B cell (primary cell): Measurements from ENCODE around the gene ASCL2. TPM values are rescaled to one million over a fixed set of nuclear protein-coding genes. Genes with fewer than 3 reads are reported as not detected.

Experiments
- ATAC-seq: fragments of 200-7000 bp; cut with Tn5 transposase; one replicate; pipeline ENCODE4 v1.10.0; 2021; ENCODE audit warnings: low read depth, mild to moderate bottlenecking, moderate number of reproducible peaks, moderate library complexity
- CTCF ChIA-PET: fragments of 350-600 bp; sonication (Branson Sonifier 250); formaldehyde crosslinking; loops from one replicate; lab custom pipeline; 2021; ENCODE audit warnings: antibody characterized with exemption, inconsistent platforms; lab: Charles Lee
- POLR2A ChIA-PET: fragments of 350-600 bp; sonication (Branson Sonifier 250); formaldehyde crosslinking; loops from one replicate; lab custom pipeline; 2021; ENCODE audit warnings: antibody characterized with exemption; lab: Charles Lee
- DNase-seq: peaks from one replicate; pipeline ENCODE4 v3.0.0; 2013
- H2AFZ ChIP-seq: 2 replicates; pipeline ENCODE4 v1.6.1; 2012; ENCODE audit warnings: mild to moderate bottlenecking, low read depth, low read length; ENCODE audit not compliant: insufficient read depth, poor library complexity, severe bottlenecking
- H3K27ac ChIP-seq, 2 donors: 1 replicate in 1 of 2; 2 replicates in 1 of 2; pipeline ENCODE4 v1.5.1; 2012 to 2013; ENCODE audit warnings: low read length in 2 of 2, mild to moderate bottlenecking in 2 of 2, moderate library complexity in 1 of 2
- H3K27me3 ChIP-seq, 4 experiments: fragments of 200-600 bp in 1 of 4; sonication (generic) in 1 of 4; replicated peaks in 1 of 4; 1 replicate in 2 of 4; 2 replicates in 2 of 4; pipeline versions ENCODE4 v1.6.1 to v1.7.0; 2013 to 2016; ENCODE audit warnings: low read length in 3 of 4, mild to moderate bottlenecking in 2 of 4, mixed read lengths in 1 of 4, moderate library complexity in 1 of 4; ENCODE audit not compliant: insufficient read depth in 4 of 4, control insufficient read depth in 3 of 4; ENCODE audit errors: control extremely low read depth in 1 of 4
- H3K36me3 ChIP-seq, 2 experiments: replicated peaks in 1 of 2; 1 replicate in 1 of 2; 2 replicates in 1 of 2; pipeline versions ENCODE4 v1.6.1 to v1.7.1; 2013; ENCODE audit warnings: low read length in 1 of 2; ENCODE audit not compliant: insufficient read depth in 2 of 2, control insufficient read depth in 1 of 2; ENCODE audit errors: control extremely low read depth in 1 of 2, extremely low read depth in 1 of 2
- H3K4me1 ChIP-seq, 2 donors: fragments of 200-600 bp in 1 of 2; sonication (generic) in 1 of 2; 1 replicate in 1 of 2; 2 replicates in 1 of 2; pipeline versions ENCODE4 v1.5.1 to v1.6.1; 2013 to 2017; ENCODE audit warnings: low read length in 2 of 2; ENCODE audit not compliant: control insufficient read depth in 2 of 2, insufficient read depth in 2 of 2
- H3K4me2 ChIP-seq: replicated peaks from 2 replicates; pipeline ENCODE3; 2012; ENCODE audit warnings: mild to moderate bottlenecking, low read depth, low read length; ENCODE audit not compliant: poor library complexity, severe bottlenecking
- H3K4me3 ChIP-seq, 5 experiments: fragments of 200-600 bp in 1 of 5; sonication (generic) in 1 of 5; 1 replicate in 3 of 5; 2 replicates in 2 of 5; pipeline versions ENCODE4 v1.5.1 to v1.7.0; 2011 to 2016; ENCODE audit warnings: low read length in 4 of 5, mild to moderate bottlenecking in 4 of 5, low read depth in 2 of 5, control low read depth in 1 of 5, moderate library complexity in 1 of 5; ENCODE audit not compliant: insufficient read depth in 1 of 5; ENCODE audit errors: control extremely low read depth in 1 of 5, extremely low read depth in 1 of 5
- H3K79me2 ChIP-seq: fragments of 200-600 bp; sonication (generic); one replicate; pipeline ENCODE4 v1.6.0; 2016; ENCODE audit warnings: low read length; ENCODE audit not compliant: control insufficient read depth, insufficient read depth
- H3K9ac ChIP-seq: fragments of 200-600 bp; sonication (generic); 2 replicates; pipeline ENCODE4 v1.6.1; 2017; ENCODE audit warnings: mild to moderate bottlenecking, low read length, moderate library complexity
- H3K9me3 ChIP-seq, 3 donors: one replicate each; pipeline versions ENCODE4 v1.6.1 to v1.7.1; 2013; ENCODE audit warnings: low read length in 2 of 3; ENCODE audit not compliant: control insufficient read depth in 2 of 3, insufficient read depth in 1 of 3; ENCODE audit errors: control extremely low read depth in 1 of 3
- H4K20me1 ChIP-seq: 2 replicates; pipeline ENCODE4 v1.6.0; 2012; ENCODE audit warnings: mild to moderate bottlenecking, low read length; ENCODE audit not compliant: insufficient read depth, control insufficient read depth, poor library complexity, severe bottlenecking
- H3K27ac Mint-ChIP-seq: one replicate; pipeline ENCODE4 v1.8.0; 2021; ENCODE audit warnings: mixed read lengths
- H3K27me3 Mint-ChIP-seq: one replicate; pipeline ENCODE4 v1.8.0; 2021; ENCODE audit warnings: mixed read lengths
- H3K4me1 Mint-ChIP-seq: one replicate; pipeline ENCODE4 v1.8.0; 2021; ENCODE audit warnings: mixed read lengths
- H3K4me3 Mint-ChIP-seq: one replicate; pipeline ENCODE4 v1.8.0; 2021; ENCODE audit warnings: mixed read lengths
- H3K9me3 Mint-ChIP-seq: one replicate; pipeline ENCODE4 v1.8.0; 2022; ENCODE audit warnings: mixed read lengths; ENCODE audit not compliant: insufficient read depth
- CTCF ChIP-seq: fragments of 200-600 bp; IDR thresholded peaks from one replicate; pipeline ENCODE4 v1.8.0; 2022; ENCODE audit warnings: antibody characterized with exemption, mild to moderate bottlenecking
- EZH2 ChIP-seq: IDR thresholded peaks from 2 replicates; pipeline ENCODE4 v1.6.1; 2012; ENCODE audit warnings: borderline replicate concordance, low read depth, mild to moderate bottlenecking, moderate library complexity, low read length; ENCODE audit not compliant: insufficient read depth, poor library complexity, severe bottlenecking
- WGBS: methylation state at CpG from one replicate; pipeline ENCODE4 v1.1.5; 2013; ENCODE audit warnings: missing lambda C conversion rate; ENCODE audit not compliant: insufficient coverage; 5-methylcytosine and 5-hydroxymethylcytosine counted together
- intact Hi-C: fragments of 100-400 bp; cut with micrococcal nuclease; formaldehyde crosslinking; loops from one replicate; pipeline ENCODE4 v1.10.0; 2022
- polyA plus RNA-seq: library from polyadenylated mRNA; depleted of rRNA; stranded (reverse); fragments of >200 nt; gene quantifications from 2 replicates; pipeline ENCODE4 v1.2.3, GENCODE V29; 2012
- total RNA-seq, 2 donors: library from RNA; stranded (reverse); fragments of 120-200 nt in 1 of 2; gene quantifications; 1 replicate in 1 of 2; 2 replicates in 1 of 2; pipeline versions ENCODE4 v1.2.3 to v1.2.4, GENCODE V29; 2013 to 2022

ASCL2 gene
- total and polyA plus RNA-seq, 2 donors (not counting 1 experiment from before 2014, with no cell fraction given): 2.1 to 2.2 TPM

- Histone ChIP-seq H3K79me2 (no peaks in the 10 kb centered on the region), H3K36me3 (no peaks in the 10 kb centered on the region), H3K4me2 (no peak overlapping the region), H3K9ac (no peak overlapping the region), H3K27me3 (peaks cover 0 to 14% (median 8%) of the 10 kb centered on the region in 4 experiments), H3K4me1 (peaks cover 6% of the 10 kb centered on the region in 2 donors), H4K20me1 (no peaks in the 10 kb centered on the region), H2AFZ (peak overlapping the region; percentile 30), H3K9me3 (peaks cover 1 to 11% (median 5%) of the 10 kb centered on the region in 3 donors), H3K4me3 (no peak overlapping the region), H3K27ac (no peak overlapping the region)
- DNase-seq: no peak
- Mint-ChIP-seq H3K9me3 (peaks cover 5% of the 10 kb centered on the region), H3K27ac (peak overlapping the region; percentile 8), H3K4me3 (no peak overlapping the region), H3K4me1 (peaks cover 12% of the 10 kb centered on the region), H3K27me3 (peaks cover 25% of the 10 kb centered on the region)
- TF ChIP-seq CTCF (no peak), EZH2 (no peak)
- POLR2A ChIA-PET: no interaction called here
- intact Hi-C loops: no loop called here
- CTCF ChIA-PET: no interaction called here
- no peak for ATAC-seq
- WGBS: 86% methylated on average over 6 of the region's 6 CpGs
Observed at GRCh38 chr11:2219318-2220017, 50.9 kb downstream of the ASCL2 start.

Other genes starting within 250 kb of the ASCL2 start
- gene IGF2, start 131.2 kb downstream of the ASCL2 start, total RNA-seq: not detected in 2 replicates
- not detected in 2 replicates for gene IGF2, start 131.2 kb downstream of the ASCL2 start, polyA plus RNA-seq
- not detected in 2 replicates for gene INS, start 109.4 kb downstream of the ASCL2 start, total RNA-seq
- gene INS, start 109.4 kb downstream of the ASCL2 start, polyA plus RNA-seq: not detected in 2 replicates
- gene TH, start 98.8 kb downstream of the ASCL2 start, total RNA-seq: not detected in 2 replicates
- gene TH, start 98.8 kb downstream of the ASCL2 start, polyA plus RNA-seq: not detected in 2 replicates
- gene C11orf21, start 31.3 kb upstream of the ASCL2 start, total RNA-seq: 21.9 and 22.8 TPM in 2 replicates
- 38.9 and 72.4 TPM in 2 replicates for gene C11orf21, start 31.3 kb upstream of the ASCL2 start, polyA plus RNA-seq
- gene TSPAN32, start 31.4 kb upstream of the ASCL2 start, total RNA-seq: 22.2 and 27.1 TPM in 2 replicates
- 75.9 and 112 TPM in 2 replicates for gene TSPAN32, start 31.4 kb upstream of the ASCL2 start, polyA plus RNA-seq
- 253 and 262 TPM in 2 replicates for gene CD81, start 106.7 kb upstream of the ASCL2 start, total RNA-seq
- gene CD81, start 106.7 kb upstream of the ASCL2 start, polyA plus RNA-seq: 361 and 380 TPM in 2 replicates
- gene TSSC4, start 130.2 kb upstream of the ASCL2 start, total RNA-seq: 57.5 and 59.5 TPM in 2 replicates
- gene TSSC4, start 130.2 kb upstream of the ASCL2 start, polyA plus RNA-seq: 49.4 and 50.5 TPM in 2 replicates
- gene TRPM5, start 173.9 kb upstream of the ASCL2 start, total RNA-seq: not detected in 2 replicates
- 0.03 and 0.16 TPM in 2 replicates for gene TRPM5, start 173.9 kb upstream of the ASCL2 start, polyA plus RNA-seq
- gene KCNQ1, start 174.4 kb upstream of the ASCL2 start, total RNA-seq: 28.8 and 31.9 TPM in 2 replicates
- gene KCNQ1, start 174.4 kb upstream of the ASCL2 start, polyA plus RNA-seq: 15.3 and 21.5 TPM in 2 replicates